ENCODE measurements around the gene MBOAT1. TPM values are rescaled to one million over a fixed set of nuclear protein-coding genes. Genes with fewer than 3 reads are reported as not detected.

Gene MBOAT1
- total RNA-seq, 2 donors from 2014 or later, result 20.6 to 25.9 TPM

GRCh38 chr6:20223141-20223540 is 10.9 kb upstream of the MBOAT1 start:
- no peaks in the 10 kb centered on the region for H3K27me3 Mint-ChIP-seq
- peaks cover 6% of the 10 kb centered on the region for H3K36me3 Mint-ChIP-seq (ENCODE audit: low read depth)
- H3K9me3 ChIP-seq (ENCODE audit: control insufficient read depth, low read length, poor library complexity, severe bottlenecking), result no peaks in the 10 kb centered on the region
- no peak overlapping the region for H3K27ac Mint-ChIP-seq
- ATAC-seq (no peak), DNase-seq (no peak)
- H3K4me1 Mint-ChIP-seq, result peaks cover 4% of the 10 kb centered on the region
- H3K4me3 Mint-ChIP-seq, result no peak overlapping the region

- no peak for ATAC-seq
- no peak overlapping the region for H3K27ac Mint-ChIP-seq
- H3K27me3 Mint-ChIP-seq, result no peaks in the 10 kb centered on the region
- H3K9me3 ChIP-seq (ENCODE audit: control insufficient read depth, low read length, poor library complexity, severe bottlenecking), result no peaks in the 10 kb centered on the region
- DNase-seq, result no peak
- no peak overlapping the region for H3K4me3 Mint-ChIP-seq
- peaks cover 6% of the 10 kb centered on the region for H3K36me3 Mint-ChIP-seq (ENCODE audit: low read depth)
- H3K4me1 Mint-ChIP-seq, result peaks cover 4% of the 10 kb centered on the region
These were observed 9.2 kb upstream of the MBOAT1 start for GRCh38 chr6:20221421-20221820.

- no peaks in the 10 kb centered on the region for H3K9me3 ChIP-seq (ENCODE audit: control insufficient read depth, low read length, poor library complexity, severe bottlenecking)
- Mint-ChIP-seq H3K4me3 (no peak overlapping the region), H3K36me3 (ENCODE audit: low read depth) (peaks cover 4% of the 10 kb centered on the region), H3K27ac (no peak overlapping the region), H3K27me3 (no peaks in the 10 kb centered on the region), H3K4me1 (peaks cover 4% of the 10 kb centered on the region)
- DNase-seq (no peak), ATAC-seq (no peak)
These were observed 8.1 kb upstream of the MBOAT1 start for GRCh38 chr6:20220359-20220758.

- no peaks in the 10 kb centered on the region for H3K27me3 Mint-ChIP-seq
- DNase-seq (no peak), ATAC-seq (no peak)
- H3K4me3 Mint-ChIP-seq, result no peak overlapping the region
- H3K36me3 Mint-ChIP-seq (ENCODE audit: low read depth), result peaks cover 4% of the 10 kb centered on the region
- peaks cover 11% of the 10 kb centered on the region for H3K4me1 Mint-ChIP-seq
- H3K9me3 ChIP-seq (ENCODE audit: control insufficient read depth, low read length, poor library complexity, severe bottlenecking), result no peaks in the 10 kb centered on the region
- H3K27ac Mint-ChIP-seq, result no peak overlapping the region
These were observed 5.6 kb upstream of the MBOAT1 start for GRCh38 chr6:20217891-20218290.

GRCh38 chr6:20217324-20217855 is 5.1 kb upstream of the MBOAT1 start:
- H3K4me3 Mint-ChIP-seq, result no peak overlapping the region
- ATAC-seq (no peak), DNase-seq (no peak)
- H3K4me1 Mint-ChIP-seq, result peaks cover 11% of the 10 kb centered on the region
- H3K27ac Mint-ChIP-seq, result no peak overlapping the region
- H3K27me3 Mint-ChIP-seq, result no peaks in the 10 kb centered on the region
- H3K9me3 ChIP-seq (ENCODE audit: control insufficient read depth, low read length, poor library complexity, severe bottlenecking), result no peaks in the 10 kb centered on the region
- H3K36me3 Mint-ChIP-seq (ENCODE audit: low read depth), result peaks cover 4% of the 10 kb centered on the region

- no peak for DNase-seq
- no peak overlapping the region for H3K27ac Mint-ChIP-seq
These were observed 3.0 kb upstream of the MBOAT1 start for GRCh38 chr6:20215310-20215709.

GRCh38 chr6:20213271-20213798 is 1.1 kb upstream of the MBOAT1 start:
- Mint-ChIP-seq H3K36me3 (ENCODE audit: low read depth) (no peaks in the 10 kb centered on the region), H3K4me3 (peak overlapping the region; percentile 96), H3K27ac (peak overlapping the region; percentile 95), H3K27me3 (no peaks in the 10 kb centered on the region), H3K4me1 (peaks cover 32% of the 10 kb centered on the region)
- DNase-seq (no peak), ATAC-seq (peak; percentile 20)
- no peaks in the 10 kb centered on the region for H3K9me3 ChIP-seq (ENCODE audit: control insufficient read depth, low read length, poor library complexity, severe bottlenecking)

More at GRCh38 chr6:20215310-20215709, 3.0 kb upstream of the MBOAT1 start:
- H3K9me3 ChIP-seq (ENCODE audit: control insufficient read depth, low read length, poor library complexity, severe bottlenecking), result no peaks in the 10 kb centered on the region
- Mint-ChIP-seq H3K27me3 (no peaks in the 10 kb centered on the region), H3K4me1 (peaks cover 17% of the 10 kb centered on the region), H3K4me3 (no peak overlapping the region), H3K36me3 (ENCODE audit: low read depth) (no peaks in the 10 kb centered on the region)
- ATAC-seq, result no peak

GRCh38 chr6:20211941-20212391 is 303 bp downstream of the MBOAT1 start:
- peaks cover 36% of the 10 kb centered on the region for H3K4me1 Mint-ChIP-seq
- peak overlapping the region; percentile 96 for H3K4me3 Mint-ChIP-seq
- no peaks in the 10 kb centered on the region for H3K9me3 ChIP-seq (ENCODE audit: control insufficient read depth, low read length, poor library complexity, severe bottlenecking)
- no peaks in the 10 kb centered on the region for H3K27me3 Mint-ChIP-seq
- no peaks in the 10 kb centered on the region for H3K36me3 Mint-ChIP-seq (ENCODE audit: low read depth)
- DNase-seq, result peak in 2 of 3 donors; percentile 26 to 37
- H3K27ac Mint-ChIP-seq, result peak overlapping the region; percentile 99
- peak; percentile 34 for ATAC-seq

- Mint-ChIP-seq H3K27ac (peak overlapping the region; percentile 99), H3K36me3 (ENCODE audit: low read depth) (peaks cover 6% of the 10 kb centered on the region), H3K4me1 (peaks cover 42% of the 10 kb centered on the region), H3K4me3 (peak overlapping the region; percentile 96), H3K27me3 (no peaks in the 10 kb centered on the region)
- DNase-seq (no peak), ATAC-seq (no peak)
- H3K9me3 ChIP-seq (ENCODE audit: control insufficient read depth, low read length, poor library complexity, severe bottlenecking), result no peaks in the 10 kb centered on the region
These were observed 980 bp downstream of the MBOAT1 start for GRCh38 chr6:20211037-20211940.

- Mint-ChIP-seq H3K4me3 (peak overlapping the region; percentile 15), H3K36me3 (ENCODE audit: low read depth) (peaks cover 6% of the 10 kb centered on the region), H3K27me3 (no peaks in the 10 kb centered on the region), H3K27ac (peak overlapping the region; percentile 99), H3K4me1 (peaks cover 54% of the 10 kb centered on the region)
- ATAC-seq (no peak), DNase-seq (no peak)
- no peaks in the 10 kb centered on the region for H3K9me3 ChIP-seq (ENCODE audit: control insufficient read depth, low read length, poor library complexity, severe bottlenecking)
These were observed 2.1 kb downstream of the MBOAT1 start for GRCh38 chr6:20210158-20210557.

- Mint-ChIP-seq H3K4me1 (peaks cover 64% of the 10 kb centered on the region), H3K27ac (peak overlapping the region; percentile 99), H3K27me3 (no peaks in the 10 kb centered on the region), H3K4me3 (no peak overlapping the region), H3K36me3 (ENCODE audit: low read depth) (peaks cover 8% of the 10 kb centered on the region)
- ATAC-seq (no peak), DNase-seq (no peak)
- no peaks in the 10 kb centered on the region for H3K9me3 ChIP-seq (ENCODE audit: control insufficient read depth, low read length, poor library complexity, severe bottlenecking)
These were observed 3.4 kb downstream of the MBOAT1 start for GRCh38 chr6:20208687-20209378.

- DNase-seq (no peak), ATAC-seq (no peak)
- peak overlapping the region; percentile 98 for H3K4me3 Mint-ChIP-seq
- H3K27ac Mint-ChIP-seq, result peak overlapping the region; percentile 99
- peaks cover 61% of the 10 kb centered on the region for H3K4me1 Mint-ChIP-seq
- no peaks in the 10 kb centered on the region for H3K27me3 Mint-ChIP-seq
- peaks cover 8% of the 10 kb centered on the region for H3K36me3 Mint-ChIP-seq (ENCODE audit: low read depth)
- no peaks in the 10 kb centered on the region for H3K9me3 ChIP-seq (ENCODE audit: control insufficient read depth, low read length, poor library complexity, severe bottlenecking)
These were observed 5.2 kb downstream of the MBOAT1 start for GRCh38 chr6:20207088-20207418.

GRCh38 chr6:20205722-20206161 is 6.5 kb downstream of the MBOAT1 start:
- Mint-ChIP-seq H3K4me1 (peaks cover 57% of the 10 kb centered on the region), H3K27me3 (no peaks in the 10 kb centered on the region), H3K27ac (peak overlapping the region; percentile 99), H3K36me3 (ENCODE audit: low read depth) (peaks cover 8% of the 10 kb centered on the region), H3K4me3 (peak overlapping the region; percentile 98)
- no peaks in the 10 kb centered on the region for H3K9me3 ChIP-seq (ENCODE audit: control insufficient read depth, low read length, poor library complexity, severe bottlenecking)
- no peak for DNase-seq
- ATAC-seq, result no peak
